Right renal cortex interstitium (tissue), 3 donors: ENCODE data around the gene HLA-DRA. TPM values are rescaled to one million over a fixed set of nuclear protein-coding genes. Genes with fewer than 3 reads are reported as not detected.
A peak's percentile ranks its signal among the peaks of the same experiment; 100 is the strongest.

ENCODE experiments used
- DNase-seq, 3 donors: peaks; one replicate each; pipeline ENCODE4 v3.0.0-alpha.2; 2013; ENCODE audit warnings: low read depth in 3 of 3, low spot score in 2 of 3
- polyA plus RNA-seq, 3 donors: library from polyadenylated mRNA; unstranded; fragments of 120-200 nt; gene quantifications; one replicate each; pipeline ENCODE4 v1.2.1, GENCODE V29; 2013; ENCODE audit not compliant: insufficient read length in 3 of 3

HLA-DRA gene
- polyA plus RNA-seq, result 100 to 1,000 TPM in 2 of 3 donors, 10 to 100 TPM in 1; 91.8 to 110 (median 108) TPM

GRCh38 chr6:32439602-32440214, at the start of gene HLA-DRA:
HLA-DRA (plus strand) TSS chr6:32439887; CDS start chr6:32439951, 64 bp downstream.
- DNase-seq, result peak in 1 of 3 donors; percentile 43

GRCh38 chr6:32391505-32391904, 48.2 kb upstream of the HLA-DRA start:
- no peak for DNase-seq

GRCh38 chr6:32393665-32394420, 45.8 kb upstream of the HLA-DRA start:
- peak in 1 of 3 donors; percentile 40 for DNase-seq

- no peak for DNase-seq
Measured at GRCh38 chr6:32396028-32396427, 43.7 kb upstream of the HLA-DRA start.

GRCh38 chr6:32397252-32397920, 42.3 kb upstream of the HLA-DRA start:
- DNase-seq, result no peak

GRCh38 chr6:32401284-32401963, 38.3 kb upstream of the HLA-DRA start:
- no peak for DNase-seq

GRCh38 chr6:32402812-32403211, 36.9 kb upstream of the HLA-DRA start:
- DNase-seq, result no peak

GRCh38 chr6:32405656-32406055, 34.0 kb upstream of the HLA-DRA start:
- no peak for DNase-seq

GRCh38 chr6:32406197-32406596, 33.5 kb upstream of the HLA-DRA start:
- DNase-seq, result no peak

GRCh38 chr6:32406857-32407256, 32.8 kb upstream of the HLA-DRA start, which contains the start of gene BTNL2:
BTNL2 (minus strand) TSS chr6:32407181; CDS start chr6:32407123, 58 bp downstream.
- no peak for DNase-seq

- no peak for DNase-seq
Measured at GRCh38 chr6:32410906-32411305, 28.8 kb upstream of the HLA-DRA start.

GRCh38 chr6:32411566-32412327, 27.9 kb upstream of the HLA-DRA start:
- no peak for DNase-seq

- peak; percentile 59 to 64 (median 61) for DNase-seq
Measured at GRCh38 chr6:32413427-32414047, 26.1 kb upstream of the HLA-DRA start.

GRCh38 chr6:32415521-32416019, 24.1 kb upstream of the HLA-DRA start:
- peak in 2 of 3 donors; percentile 43 to 53 for DNase-seq

- no peak for DNase-seq
Measured at GRCh38 chr6:32416036-32416435, 23.7 kb upstream of the HLA-DRA start.

- no peak for DNase-seq
Measured at GRCh38 chr6:32424589-32425300, 14.9 kb upstream of the HLA-DRA start.

GRCh38 chr6:32426338-32426737, 13.3 kb upstream of the HLA-DRA start:
- DNase-seq, result no peak

GRCh38 chr6:32427218-32427617, 12.5 kb upstream of the HLA-DRA start:
- DNase-seq, result no peak

GRCh38 chr6:32427934-32428474, 11.7 kb upstream of the HLA-DRA start:
- no peak for DNase-seq
